Trophoblast cell (in vitro differentiated cells and primary cell): ENCODE results near the gene ARID5A.

Experiments used
- DNase-seq, 2 donors: peaks; one replicate each; pipeline ENCODE4 v3.0.0-alpha.2; 2016
- H2AFZ ChIP-seq: 2 replicates; pipeline ENCODE4 v1.6.1; 2013; ENCODE audit warnings: low read length, moderate library complexity, mild to moderate bottlenecking; ENCODE audit not compliant: insufficient read depth, poor library complexity
- H2AK5ac ChIP-seq: 2 replicates; pipeline ENCODE4 v1.6.1; 2013; ENCODE audit warnings: mild to moderate bottlenecking, low read length
- H2BK120ac ChIP-seq: 2 replicates; pipeline ENCODE4 v1.6.1; 2013; ENCODE audit warnings: low read length, mild to moderate bottlenecking, moderate library complexity; ENCODE audit not compliant: insufficient read depth, poor library complexity
- H2BK12ac ChIP-seq: 2 replicates; pipeline ENCODE4 v1.6.1; 2013; ENCODE audit warnings: mild to moderate bottlenecking, low read length, moderate library complexity
- H2BK5ac ChIP-seq: 2 replicates; pipeline ENCODE4 v1.6.1; 2013; ENCODE audit warnings: low read length, low read depth, moderate library complexity, mild to moderate bottlenecking; ENCODE audit not compliant: poor library complexity
- H3K14ac ChIP-seq: 2 replicates; pipeline ENCODE4 v1.6.1; 2013; ENCODE audit warnings: mild to moderate bottlenecking, low read length
- H3K18ac ChIP-seq: 2 replicates; pipeline ENCODE4 v1.6.1; 2013; ENCODE audit warnings: mild to moderate bottlenecking, low read length
- H3K23ac ChIP-seq: 2 replicates; pipeline ENCODE4 v1.6.1; 2013; ENCODE audit warnings: low read length
- H3K27ac ChIP-seq: 2 replicates; pipeline ENCODE4 v1.5.1; 2013; ENCODE audit warnings: low read depth, mild to moderate bottlenecking, inconsistent platforms, low read length, moderate library complexity
- H3K27me3 ChIP-seq: 2 replicates; pipeline ENCODE4 v1.6.1; 2013; ENCODE audit warnings: inconsistent platforms, mild to moderate bottlenecking, low read length, moderate library complexity; ENCODE audit not compliant: insufficient read depth
- H3K36me3 ChIP-seq, 2 experiments: 1 replicate in 1 of 2; 2 replicates in 1 of 2; pipeline ENCODE4 v1.6.1; 2013; ENCODE audit warnings: low read length in 2 of 2, mild to moderate bottlenecking in 2 of 2, moderate library complexity in 1 of 2; ENCODE audit not compliant: insufficient read depth in 2 of 2, control insufficient read depth in 1 of 2
- H3K4ac ChIP-seq: 2 replicates; pipeline ENCODE4 v1.6.1; 2013; ENCODE audit warnings: low read depth, mild to moderate bottlenecking, low read length, moderate library complexity
- H3K4me1 ChIP-seq, 2 experiments: 1 replicate in 1 of 2; 2 replicates in 1 of 2; pipeline ENCODE4 v1.6.1; 2013; ENCODE audit warnings: low read length in 2 of 2, mild to moderate bottlenecking in 2 of 2, moderate library complexity in 1 of 2; ENCODE audit not compliant: insufficient read depth in 2 of 2, control insufficient read depth in 1 of 2
- H3K4me2 ChIP-seq: 2 replicates; pipeline ENCODE4 v1.6.1; 2013; ENCODE audit warnings: inconsistent platforms, mild to moderate bottlenecking, low read length, moderate library complexity
- H3K4me3 ChIP-seq: 2 replicates; pipeline ENCODE4 v1.5.1; 2013; ENCODE audit warnings: mild to moderate bottlenecking, low read depth, low read length, inconsistent platforms
- H3K79me1 ChIP-seq: one replicate; pipeline ENCODE4 v1.6.1; 2013; ENCODE audit warnings: low read length
- H3K79me2 ChIP-seq: 2 replicates; pipeline ENCODE4 v1.6.1; 2013; ENCODE audit warnings: low read length, mild to moderate bottlenecking; ENCODE audit not compliant: control insufficient read depth, insufficient read depth, poor library complexity
- H3K9ac ChIP-seq: 2 replicates; pipeline ENCODE4 v1.6.1; 2013; ENCODE audit warnings: mild to moderate bottlenecking, low read length
- H3K9me3 ChIP-seq: 2 replicates; pipeline ENCODE4 v1.6.1; 2013; ENCODE audit warnings: low read depth, mild to moderate bottlenecking, control low read depth, inconsistent platforms, low read length; ENCODE audit not compliant: insufficient read depth
- H4K12ac ChIP-seq: 2 replicates; pipeline ENCODE4 v1.6.1; 2013; ENCODE audit warnings: low read depth, mild to moderate bottlenecking, low read length, moderate library complexity
- H4K8ac ChIP-seq: 2 replicates; pipeline ENCODE4 v1.6.1; 2013; ENCODE audit warnings: low read depth, mild to moderate bottlenecking, low read length, moderate library complexity
- H4K91ac ChIP-seq: one replicate; pipeline ENCODE4 v1.6.1; 2013; ENCODE audit warnings: low read depth, mild to moderate bottlenecking, low read length, moderate library complexity
- WGBS: extraction: QIAGEN DNeasy Blood & Tissue Kit; methylation state at CpG from one replicate; pipeline ENCODE4 v1.1.7; 2013; ENCODE audit warnings: missing lambda C conversion rate; ENCODE audit not compliant: insufficient read length, insufficient coverage; ENCODE audit errors: extremely low coverage; 5-methylcytosine and 5-hydroxymethylcytosine counted together

The ARID5A gene

GRCh38 chr2:96584017-96584416, 47.5 kb downstream of the ARID5A start:
- Histone ChIP-seq H3K79me2 (no peaks in the 10 kb centered on the region), H3K27me3 (no peaks in the 10 kb centered on the region), H3K9me3 (no peaks in the 10 kb centered on the region), H3K27ac (no peak overlapping the region), H3K4me3 (no peak overlapping the region), H4K12ac (no peak overlapping the region), H3K79me1 (no peaks in the 10 kb centered on the region), H3K4ac (no peak overlapping the region), H3K4me1 (peaks cover 0 to 2% of the 10 kb centered on the region in 2 experiments), H4K91ac (no peak overlapping the region), H2BK120ac (no peak overlapping the region), H4K8ac (no peak overlapping the region), H3K9ac (no peak overlapping the region), H2AFZ (no peak overlapping the region), H3K4me2 (no peak overlapping the region), H2BK5ac (no peak overlapping the region), H3K36me3 (peaks cover 0 to 4% of the 10 kb centered on the region in 2 experiments), H2AK5ac (no peak overlapping the region), H3K18ac (no peak overlapping the region), H3K23ac (no peak overlapping the region), H2BK12ac (no peak overlapping the region), H3K14ac (no peak overlapping the region)
- peak; percentile 39 to 58 for DNase-seq
- WGBS, result no CpG with 5 or more reads among the region's 4 CpGs

- no peak overlapping the region for H2BK120ac ChIP-seq
These were observed 51.3 kb downstream of the ARID5A start for GRCh38 chr2:96587843-96588242.

DNA sequence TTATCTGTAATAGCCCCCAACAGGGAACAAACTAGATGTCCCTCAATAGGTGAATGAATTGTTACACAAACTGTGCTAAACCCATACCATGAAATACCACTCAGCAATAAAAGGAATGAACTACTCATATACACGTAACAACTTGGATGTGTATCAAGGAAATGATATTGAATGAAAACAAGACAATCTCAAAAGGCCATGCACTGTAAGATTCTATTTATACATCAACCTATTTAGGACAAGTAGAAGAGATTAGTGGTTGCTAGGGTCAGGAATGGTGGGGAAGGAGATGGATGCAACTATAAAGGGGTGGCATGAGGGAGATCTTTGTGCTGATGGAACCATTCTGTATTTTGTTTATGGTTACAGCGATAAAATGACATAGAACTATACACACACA, 54.5 kb downstream of the ARID5A start:
- H2BK5ac ChIP-seq, result no peak overlapping the region
- H3K14ac ChIP-seq, result no peak overlapping the region
- DNase-seq, result no peak
- H3K4ac ChIP-seq, result no peak overlapping the region
- H3K23ac ChIP-seq, result no peak overlapping the region
- no peak overlapping the region for H2AFZ ChIP-seq
- no peaks in the 10 kb centered on the region for H3K79me2 ChIP-seq
- no peaks in the 10 kb centered on the region for H3K27me3 ChIP-seq
- H3K9ac ChIP-seq, result no peak overlapping the region
- no peaks in the 10 kb centered on the region for H3K4me1 ChIP-seq
- no peak overlapping the region for H3K4me2 ChIP-seq
- no peak overlapping the region for H4K12ac ChIP-seq
- no peak overlapping the region for H2BK120ac ChIP-seq
- no peak overlapping the region for H4K8ac ChIP-seq
- no peak overlapping the region for H2AK5ac ChIP-seq
- no peak overlapping the region for H3K18ac ChIP-seq
- H4K91ac ChIP-seq, result no peak overlapping the region
- no peaks in the 10 kb centered on the region for H3K9me3 ChIP-seq
- peaks cover 17 to 37% of the 10 kb centered on the region in 2 experiments for H3K36me3 ChIP-seq
- H3K79me1 ChIP-seq, result no peaks in the 10 kb centered on the region
- no peak overlapping the region for H3K4me3 ChIP-seq
- whole genome bisulfite sequencing, result no CpG with 5 or more reads among the region's 2 CpGs
- H2BK12ac ChIP-seq, result no peak overlapping the region
- H3K27ac ChIP-seq, result no peak overlapping the region

More at GRCh38 chr2:96587843-96588242, 51.3 kb downstream of the ARID5A start:
- peaks cover 4 to 13% of the 10 kb centered on the region in 2 experiments for H3K36me3 ChIP-seq
- H3K4me3 ChIP-seq, result no peak overlapping the region
- no peak overlapping the region for H3K27ac ChIP-seq
- H3K79me2 ChIP-seq, result no peaks in the 10 kb centered on the region
- H2BK5ac ChIP-seq, result no peak overlapping the region
- DNase-seq, result no peak
- no peak overlapping the region for H2AFZ ChIP-seq
- no peaks in the 10 kb centered on the region for H3K27me3 ChIP-seq
- H2AK5ac ChIP-seq, result no peak overlapping the region
- H4K8ac ChIP-seq, result no peak overlapping the region
- H3K9ac ChIP-seq, result no peak overlapping the region
- H3K4me1 ChIP-seq, result peaks cover 0 to 2% of the 10 kb centered on the region in 2 experiments
- no peak overlapping the region for H4K91ac ChIP-seq
- H3K23ac ChIP-seq, result no peak overlapping the region
- H3K14ac ChIP-seq, result no peak overlapping the region
- no peaks in the 10 kb centered on the region for H3K9me3 ChIP-seq
- H2BK12ac ChIP-seq, result no peak overlapping the region
- no peak overlapping the region for H3K4ac ChIP-seq
- H4K12ac ChIP-seq, result no peak overlapping the region
- no peak overlapping the region for H3K4me2 ChIP-seq
- WGBS, result no CpG with 5 or more reads among the region's 1 CpG
- H3K18ac ChIP-seq, result no peak overlapping the region
- no peaks in the 10 kb centered on the region for H3K79me1 ChIP-seq

GRCh38 chr2:96591494-96591893, 54.9 kb downstream of the ARID5A start:
- no peak overlapping the region for H2BK5ac ChIP-seq
- no peak overlapping the region for H4K91ac ChIP-seq
- no peak overlapping the region for H3K4me2 ChIP-seq
- peaks cover 21 to 41% of the 10 kb centered on the region in 2 experiments for H3K36me3 ChIP-seq
- H3K27me3 ChIP-seq, result no peaks in the 10 kb centered on the region
- H2AFZ ChIP-seq, result no peak overlapping the region
- no peak overlapping the region for H2AK5ac ChIP-seq
- no peak overlapping the region for H4K12ac ChIP-seq
- no CpG with 5 or more reads among the region's 3 CpGs for WGBS
- H3K14ac ChIP-seq, result no peak overlapping the region
- H3K4ac ChIP-seq, result no peak overlapping the region
- H4K8ac ChIP-seq, result no peak overlapping the region
- no peaks in the 10 kb centered on the region for H3K4me1 ChIP-seq
- H3K9ac ChIP-seq, result no peak overlapping the region
- H3K23ac ChIP-seq, result no peak overlapping the region
- no peaks in the 10 kb centered on the region for H3K79me1 ChIP-seq
- H3K79me2 ChIP-seq, result no peaks in the 10 kb centered on the region
- H2BK120ac ChIP-seq, result no peak overlapping the region
- H2BK12ac ChIP-seq, result no peak overlapping the region
- no peak for DNase-seq
- no peak overlapping the region for H3K4me3 ChIP-seq
- H3K9me3 ChIP-seq, result no peaks in the 10 kb centered on the region
- H3K18ac ChIP-seq, result no peak overlapping the region
- no peak overlapping the region for H3K27ac ChIP-seq
